GM08714 (cell line): Measurements from ENCODE around the gene WIPF1.
"Not testable (repeated sequence)": the region's sequence is repeated elsewhere in the genome, so short reads cannot be mapped to it uniquely, and the experiment has no call there.

Source experiments
- H3K4me3 ChIP-seq: fragments of 200-500 bp; sonication (Bioruptor generic); 2 replicates; pipeline ENCODE4 v1.5.1; 2014; ENCODE audit warnings: mild to moderate bottlenecking, low read length, inconsistent platforms
- ZNF274 ChIP-seq: IDR thresholded peaks from 2 replicates; pipeline ENCODE4 v1.6.1; 2012; ENCODE audit warnings: mild to moderate bottlenecking, low read depth, low read length

The WIPF1 gene

GRCh38 chr2:174561283-174561971 lies 36.2 kb downstream of the WIPF1 start:
- H3K4me3 ChIP-seq: no peak overlapping the region
- no peak for TF ChIP-seq ZNF274

DNA sequence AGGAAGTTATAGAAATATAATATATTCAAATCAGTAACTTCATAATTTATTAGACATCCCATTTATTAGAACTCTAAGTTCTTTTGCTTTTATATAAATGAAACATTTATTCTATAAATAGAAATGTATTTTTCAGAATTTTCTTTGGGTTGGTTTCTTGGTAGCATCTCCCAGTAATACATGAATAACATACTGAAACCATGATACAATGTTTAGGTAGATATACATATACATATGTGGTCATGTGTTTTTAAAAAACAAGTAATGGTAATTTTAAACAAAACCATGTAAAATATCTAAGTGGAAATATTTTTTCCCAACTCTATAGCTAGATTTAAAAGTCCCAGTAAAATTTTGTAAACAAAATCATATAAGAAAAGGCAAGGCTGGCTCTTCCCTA lies 36.9 kb downstream of the WIPF1 start:
- H3K4me3 ChIP-seq: no peak overlapping the region
- TF ChIP-seq ZNF274: no peak

DNA sequence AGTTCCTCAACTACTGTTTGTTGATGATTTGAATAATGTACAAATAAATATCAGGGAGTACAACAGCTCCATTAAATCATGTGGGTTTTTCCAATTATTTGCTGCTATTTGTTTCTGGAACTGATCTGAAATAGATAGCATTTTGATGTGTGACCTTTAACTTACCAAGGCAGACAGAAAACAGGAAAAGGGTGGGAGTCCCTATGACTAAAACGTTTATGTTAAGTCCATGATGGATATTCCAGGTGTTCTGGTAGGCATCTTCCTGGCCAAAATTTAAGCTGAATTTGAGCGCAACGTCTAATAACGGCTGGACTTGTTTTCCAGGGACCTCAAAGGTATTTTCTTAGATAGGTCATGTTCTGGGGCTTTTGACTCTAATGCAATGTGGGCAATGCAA lies 41.6 kb downstream of the WIPF1 start:
- no peak for TF ChIP-seq ZNF274

DNA sequence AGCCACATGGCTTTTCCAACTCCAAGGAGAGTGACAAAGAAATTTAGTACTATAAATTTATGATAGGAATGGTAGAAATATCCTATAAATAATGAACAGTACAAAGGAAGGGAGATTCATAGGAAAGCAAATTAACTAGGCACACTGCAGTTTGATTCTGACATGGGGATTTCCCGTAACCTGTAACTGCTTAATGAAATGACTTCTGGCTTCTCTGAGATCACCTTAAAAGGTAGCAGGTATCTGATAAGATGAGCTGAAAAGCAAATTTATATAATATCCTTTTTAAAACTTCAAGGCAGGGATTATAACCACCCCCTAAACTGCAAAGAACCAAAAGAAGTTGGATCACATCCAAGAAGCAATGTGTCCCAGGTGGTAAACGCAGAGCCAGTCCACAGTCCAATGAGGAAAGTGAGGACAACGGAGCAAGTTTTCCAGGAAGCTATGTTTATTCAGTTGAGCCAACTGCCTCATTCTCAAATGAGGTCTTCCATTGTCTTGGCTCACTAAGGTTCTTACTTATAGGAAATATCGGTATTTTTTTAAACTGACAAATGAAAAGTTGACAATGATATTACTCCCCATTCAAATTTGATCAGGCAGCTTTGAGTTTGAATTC lies 43.0 kb downstream of the WIPF1 start:
- TF ChIP-seq ZNF274: no peak
- no peak overlapping the region for H3K4me3 ChIP-seq

More for the DNA sequence above, 41.6 kb downstream of the WIPF1 start:
- H3K4me3 ChIP-seq: no peak overlapping the region

DNA sequence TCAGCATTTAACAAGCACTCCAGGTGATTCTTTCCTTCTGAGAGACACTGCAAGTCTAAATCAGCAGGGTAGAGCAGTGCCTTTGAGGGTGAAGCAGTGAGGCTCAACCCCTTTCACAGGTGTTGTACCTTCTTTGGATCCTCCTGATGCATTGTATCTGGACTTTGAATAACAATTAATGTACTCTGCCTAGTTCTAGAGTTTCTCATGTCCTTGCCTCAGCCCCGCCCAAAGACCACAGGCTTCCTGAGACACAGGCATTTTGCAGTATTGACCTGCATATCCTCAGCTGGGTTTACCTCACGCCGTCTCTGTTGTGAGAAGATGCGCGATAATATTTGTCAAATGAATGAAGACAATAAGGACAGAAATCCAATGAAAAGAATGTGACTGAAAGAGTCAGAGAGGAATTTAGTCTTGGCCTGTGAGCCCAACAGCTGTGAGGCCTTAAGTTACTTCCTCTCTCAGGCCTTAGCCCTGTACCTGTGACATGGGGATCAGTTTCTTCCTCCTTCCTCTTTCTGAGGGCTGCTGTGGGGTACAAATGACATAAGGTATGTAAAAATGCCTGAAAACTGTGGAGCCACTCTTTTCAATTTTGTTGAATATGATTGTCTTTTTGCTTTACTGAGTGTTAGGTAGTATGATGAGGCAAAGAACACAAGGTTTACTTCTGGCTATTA lies 43.7 kb downstream of the WIPF1 start:
- no peak overlapping the region for H3K4me3 ChIP-seq
- no peak for TF ChIP-seq ZNF274

DNA sequence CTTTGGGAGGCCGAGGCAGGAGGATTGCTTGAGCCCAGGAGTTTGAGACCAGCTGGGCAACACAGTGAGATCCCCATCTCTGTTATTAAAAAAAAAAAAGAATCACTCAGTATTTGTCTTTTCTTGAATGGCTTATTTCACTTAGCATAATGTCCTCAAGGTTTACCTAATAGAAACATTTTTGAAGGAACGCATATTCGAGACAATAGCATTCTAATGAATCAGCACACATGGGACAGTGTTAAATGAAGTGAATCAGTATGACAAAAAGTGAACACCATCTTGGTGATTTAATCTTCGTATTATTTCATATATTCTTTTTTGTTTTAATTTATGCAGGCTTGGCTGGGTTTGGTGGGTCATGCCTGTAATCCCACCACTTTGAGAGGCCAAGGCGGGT lies 44.7 kb downstream of the WIPF1 start:
- H3K4me3 ChIP-seq: no peak overlapping the region
- TF ChIP-seq ZNF274: no peak

GRCh38 chr2:174551697-174552096 lies 45.9 kb downstream of the WIPF1 start:
- no peak for TF ChIP-seq ZNF274
- H3K4me3 ChIP-seq: no peak overlapping the region

DNA sequence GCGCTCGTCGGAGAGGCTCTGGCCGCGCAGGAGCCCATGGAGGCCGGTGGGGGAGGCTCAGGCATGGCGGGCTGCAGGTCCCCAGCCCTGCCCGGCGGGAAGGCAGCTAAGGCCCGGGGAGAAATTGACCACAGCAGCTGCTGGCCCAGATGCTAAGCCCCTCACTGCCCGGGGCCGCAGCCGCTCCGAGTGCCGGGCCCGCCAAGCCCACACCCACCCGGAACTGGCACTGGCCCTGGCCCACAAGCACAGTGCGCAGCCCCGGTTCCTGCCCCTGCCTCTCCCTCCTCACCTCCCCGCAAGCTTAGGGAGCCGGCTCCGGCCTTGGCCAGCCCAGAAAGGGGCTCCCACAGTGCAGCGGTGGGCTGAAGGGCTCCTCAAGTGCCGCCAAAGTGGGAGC lies 49.0 kb downstream of the WIPF1 start:
- H3K4me3 ChIP-seq: not testable (repeated sequence)

- H3K4me3 ChIP-seq: not testable (repeated sequence)
These were observed 49.6 kb downstream of the WIPF1 start for GRCh38 chr2:174548021-174548420.

DNA sequence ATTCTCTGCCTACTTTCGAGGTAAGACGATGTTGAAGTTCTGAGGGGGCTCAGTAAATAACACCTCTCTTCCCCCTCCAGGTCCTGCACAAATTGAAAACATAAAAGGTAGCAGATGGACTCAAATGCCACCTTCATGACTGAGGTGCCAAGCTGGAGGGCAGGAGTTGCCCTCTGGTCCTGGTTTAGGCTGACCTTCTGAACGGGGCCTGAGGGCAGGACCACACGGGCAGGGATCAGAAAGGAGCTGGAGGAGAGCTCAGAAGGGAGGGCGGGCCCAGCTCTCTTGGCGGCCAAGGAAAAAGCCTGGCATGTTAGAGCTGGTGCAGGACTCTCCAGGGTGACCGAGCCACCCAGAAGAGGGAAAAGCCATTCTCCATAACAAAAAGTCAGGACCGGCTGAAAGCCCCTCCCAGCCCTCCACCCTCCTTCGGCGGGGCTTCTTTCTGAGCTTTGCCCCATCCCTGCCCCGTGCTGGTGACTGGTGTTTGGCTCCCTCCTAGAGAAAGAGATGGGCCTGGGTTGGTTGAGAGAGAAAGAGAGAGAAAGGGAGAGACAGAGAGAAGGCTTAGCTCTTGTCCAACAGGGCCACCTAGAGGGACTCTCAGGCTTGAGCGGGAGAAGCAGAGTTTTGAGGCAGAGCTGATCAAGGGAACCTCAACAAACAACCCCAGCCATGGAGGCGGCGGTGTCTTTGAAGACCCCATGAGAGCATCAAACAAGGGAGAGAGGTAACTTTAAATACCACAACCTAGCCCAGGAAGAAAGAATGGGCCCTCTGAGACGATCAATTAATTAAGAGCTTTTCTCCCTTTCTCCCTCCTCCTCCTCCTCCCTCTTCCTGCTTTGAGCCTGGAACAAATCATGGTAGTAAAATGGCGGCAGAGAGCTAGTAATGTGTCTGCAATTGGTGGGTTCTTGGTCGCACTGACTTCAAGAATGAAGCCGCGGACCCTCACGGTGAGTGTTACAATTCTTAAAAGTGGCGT lies 50.8 kb downstream of the WIPF1 start:
- TF ChIP-seq ZNF274: no peak
- no peak overlapping the region for H3K4me3 ChIP-seq

GRCh38 chr2:174545240-174545639 lies 52.4 kb downstream of the WIPF1 start:
- TF ChIP-seq ZNF274: no peak
- no peak overlapping the region for H3K4me3 ChIP-seq

DNA sequence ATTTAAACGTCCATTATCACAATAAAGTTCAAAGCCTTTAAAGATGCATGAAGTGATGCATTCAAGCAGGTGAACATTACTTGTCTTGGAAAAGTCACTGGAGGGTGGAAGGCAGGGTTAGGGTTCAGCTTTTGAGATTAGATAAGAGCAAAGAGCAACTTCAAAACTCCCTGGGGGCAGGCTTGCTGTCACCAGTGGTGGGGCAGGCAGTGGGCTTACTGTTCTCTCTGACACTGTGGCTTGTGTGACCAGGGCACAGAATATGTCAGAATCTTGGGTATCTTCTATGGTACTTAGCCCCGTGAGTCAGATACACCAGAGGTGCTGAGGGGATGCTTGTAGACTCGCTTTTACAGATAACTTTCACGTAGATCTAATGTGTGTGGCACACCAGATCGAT lies 52.8 kb downstream of the WIPF1 start:
- H3K4me3 ChIP-seq: no peak overlapping the region
- TF ChIP-seq ZNF274: no peak

GRCh38 chr2:174544156-174544555 lies 53.4 kb downstream of the WIPF1 start:
- no peak for TF ChIP-seq ZNF274
- H3K4me3 ChIP-seq: no peak overlapping the region

GRCh38 chr2:174540893-174541292 lies 56.7 kb downstream of the WIPF1 start:
- TF ChIP-seq ZNF274: no peak
- H3K4me3 ChIP-seq: no peak overlapping the region
